Measurements from ENCODE around the gene PLXNC1.

PLXNC1 gene

DNA sequence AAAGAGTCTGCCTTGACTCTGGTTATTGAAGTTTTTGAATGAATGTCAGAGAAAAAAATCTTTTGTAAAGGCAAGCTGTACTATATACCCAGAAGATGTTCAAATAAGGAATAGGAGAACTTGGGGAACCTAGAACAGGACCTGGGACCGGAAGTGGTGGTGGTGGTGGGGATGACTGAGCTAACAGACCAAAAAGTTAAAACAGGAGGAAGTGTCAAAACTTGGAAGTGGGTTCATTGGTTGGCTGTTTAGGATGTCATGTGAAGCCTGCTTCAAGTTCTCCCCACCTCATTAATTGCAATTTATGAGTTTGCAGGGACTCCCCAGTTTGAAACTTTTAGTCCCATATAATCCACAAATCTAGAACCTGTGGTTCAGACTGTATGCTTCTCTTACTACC, 26.2 kb downstream of the PLXNC1 start:
- H3K4me3 ChIP-seq (ENCODE audit: low read length), result peak overlapping the region; percentile 35; the same call in 1 of the 2 replicates
- no peaks in the 10 kb centered on the region for H3K27me3 ChIP-seq (replicated peaks; ENCODE audit: insufficient read depth, low read length)
- H3F3A ChIP-seq (ENCODE audit: insufficient read depth, low read length), result peaks cover 50% of the 10 kb centered on the region
- no peaks in the 10 kb centered on the region for H3K9me2 ChIP-seq (replicated peaks; ENCODE audit: insufficient read depth, low read length)
- TF ChIP-seq, protein P1, sequence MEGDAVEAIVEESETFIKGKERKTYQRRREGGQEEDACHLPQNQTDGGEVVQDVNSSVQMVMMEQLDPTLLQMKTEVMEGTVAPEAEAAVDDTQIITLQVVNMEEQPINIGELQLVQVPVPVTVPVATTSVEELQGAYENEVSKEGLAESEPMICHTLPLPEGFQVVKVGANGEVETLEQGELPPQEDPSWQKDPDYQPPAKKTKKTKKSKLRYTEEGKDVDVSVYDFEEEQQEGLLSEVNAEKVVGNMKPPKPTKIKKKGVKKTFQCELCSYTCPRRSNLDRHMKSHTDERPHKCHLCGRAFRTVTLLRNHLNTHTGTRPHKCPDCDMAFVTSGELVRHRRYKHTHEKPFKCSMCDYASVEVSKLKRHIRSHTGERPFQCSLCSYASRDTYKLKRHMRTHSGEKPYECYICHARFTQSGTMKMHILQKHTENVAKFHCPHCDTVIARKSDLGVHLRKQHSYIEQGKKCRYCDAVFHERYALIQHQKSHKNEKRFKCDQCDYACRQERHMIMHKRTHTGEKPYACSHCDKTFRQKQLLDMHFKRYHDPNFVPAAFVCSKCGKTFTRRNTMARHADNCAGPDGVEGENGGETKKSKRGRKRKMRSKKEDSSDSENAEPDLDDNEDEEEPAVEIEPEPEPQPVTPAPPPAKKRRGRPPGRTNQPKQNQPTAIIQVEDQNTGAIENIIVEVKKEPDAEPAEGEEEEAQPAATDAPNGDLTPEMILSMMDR (IDR thresholded peaks at IDR 0.05; ENCODE audit: low read length), result no peak
- TF ChIP-seq EZH2phosphoT487 (IDR thresholded peaks at IDR 0.05; ENCODE audit: low read length), result no peak
- TF ChIP-seq EZH2 (optimal IDR thresholded peaks at IDR 0.05; ENCODE audit: low read depth, low read length), result no peak
- peak overlapping the region; percentile 72 for H3K9ac ChIP-seq (ENCODE audit: low read length)
- peaks cover 68% of the 10 kb centered on the region for H3K4me1 ChIP-seq (ENCODE audit: low read length)
- peaks cover 29% of the 10 kb centered on the region for H3K36me3 ChIP-seq (replicated peaks; ENCODE audit: insufficient read depth, low read length)
- DNase-seq, result peak; percentile 51
- peaks cover 65% of the 10 kb centered on the region for H3K79me2 ChIP-seq (ENCODE audit: low read length)
- no peak overlapping the region for H2AFZ ChIP-seq (ENCODE audit: low read length)
- peak overlapping the region; percentile 63 for H3K4me2 ChIP-seq (ENCODE audit: low read depth, low read length)
- no peaks in the 10 kb centered on the region for H4K20me1 ChIP-seq (ENCODE audit: insufficient read depth, low read length)
- H3K9me3 ChIP-seq (replicated peaks; ENCODE audit: insufficient read depth, low read length), result 0 out of 2 replicates have a peak, but pooled peaks cover 3% of the 10 kb centered on the region
- peak overlapping the region; percentile 95 for H3K27ac ChIP-seq (ENCODE audit: low read length)

DNA sequence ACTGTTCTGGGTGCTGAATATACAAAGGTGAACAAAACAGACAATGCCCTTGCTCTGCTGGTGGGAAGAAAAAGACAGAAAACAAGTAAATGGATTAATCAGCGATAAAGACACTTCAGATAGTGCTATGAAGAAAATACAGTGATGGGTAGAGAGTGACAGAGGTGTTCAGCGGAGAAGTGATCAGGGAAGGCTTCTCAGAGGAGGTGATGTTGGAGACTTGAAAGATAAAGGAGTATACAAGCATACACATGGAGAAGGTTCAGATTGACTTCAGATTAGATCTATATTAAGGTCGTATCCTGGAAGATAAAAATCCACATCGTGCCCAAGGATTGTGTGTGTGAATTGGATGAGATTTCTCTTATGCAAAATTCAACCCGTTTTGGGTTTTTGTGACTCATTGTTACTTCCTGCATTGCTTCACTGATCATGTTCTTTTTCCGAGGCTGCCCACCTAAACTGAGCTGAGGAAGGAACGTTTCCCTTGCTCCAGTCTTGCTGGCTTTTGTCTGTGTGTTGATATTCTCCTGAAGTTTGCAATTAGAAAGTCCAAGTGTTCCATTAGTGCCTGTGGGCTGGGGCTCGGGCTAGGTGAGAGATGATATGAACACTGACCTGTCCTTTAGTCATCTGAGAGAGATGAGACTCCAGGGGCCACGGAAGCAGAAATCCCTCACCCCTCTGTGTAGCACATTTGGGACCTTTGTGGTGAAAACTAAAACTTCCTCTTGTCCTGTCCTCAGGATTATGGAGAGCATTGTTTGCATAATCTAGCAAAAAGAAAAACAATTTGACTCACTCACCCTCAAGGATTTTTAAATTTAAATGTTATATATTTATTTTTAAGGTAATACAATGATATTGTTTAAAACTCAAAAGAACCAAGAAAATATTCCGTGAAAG, 27.6 kb downstream of the PLXNC1 start:
- Histone ChIP-seq H3F3A (ENCODE audit: insufficient read depth, low read length) (peaks cover 41% of the 10 kb centered on the region), H3K9ac (ENCODE audit: low read length) (no peak overlapping the region), H3K4me3 (ENCODE audit: low read length) (no peak overlapping the region), H3K9me2 (replicated peaks; ENCODE audit: insufficient read depth, low read length) (no peaks in the 10 kb centered on the region), H3K27me3 (replicated peaks; ENCODE audit: insufficient read depth, low read length) (no peaks in the 10 kb centered on the region), H3K36me3 (replicated peaks; ENCODE audit: insufficient read depth, low read length) (peaks cover 22% of the 10 kb centered on the region), H3K27ac (ENCODE audit: low read length) (no peak overlapping the region; the same call in 1 of the 2 replicates), H3K79me2 (ENCODE audit: low read length) (peaks cover 65% of the 10 kb centered on the region), H4K20me1 (ENCODE audit: insufficient read depth, low read length) (no peaks in the 10 kb centered on the region), H3K4me2 (ENCODE audit: low read depth, low read length) (0 out of 2 replicates have a peak overlapping the region, but pooled peaks have one; percentile 12), H2AFZ (ENCODE audit: low read length) (no peak overlapping the region), H3K4me1 (ENCODE audit: low read length) (peaks cover 59% of the 10 kb centered on the region), H3K9me3 (replicated peaks; ENCODE audit: insufficient read depth, low read length) (0 out of 2 replicates have a peak, but pooled peaks cover 3% of the 10 kb centered on the region)
- DNase-seq, result no peak
- TF ChIP-seq EZH2 (optimal IDR thresholded peaks at IDR 0.05; ENCODE audit: low read depth, low read length), result no peak
- TF ChIP-seq, protein P1 (IDR thresholded peaks at IDR 0.05; ENCODE audit: low read length), result no peak
- TF ChIP-seq EZH2phosphoT487 (IDR thresholded peaks at IDR 0.05; ENCODE audit: low read length), result no peak

DNA sequence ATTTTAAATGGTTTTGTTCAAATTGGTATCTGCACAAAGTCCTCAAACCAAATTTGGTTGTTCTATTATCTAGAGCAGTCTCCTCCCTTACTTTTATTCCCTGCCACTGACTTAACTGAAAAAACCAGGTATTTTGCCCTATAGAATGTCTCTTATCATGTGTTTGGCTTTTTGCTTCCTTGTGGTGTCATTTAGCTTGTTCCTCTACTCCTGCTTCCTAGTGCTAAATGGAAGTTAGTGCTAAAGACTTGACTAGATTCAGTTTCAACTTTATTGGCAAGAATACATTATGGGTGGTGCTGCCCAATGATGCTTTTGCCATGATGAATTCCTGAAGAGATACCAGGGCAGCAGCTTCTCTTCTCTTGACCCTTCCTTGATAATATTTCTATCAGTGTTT, 29.7 kb downstream of the PLXNC1 start:
- no peak overlapping the region for H3K27ac ChIP-seq (ENCODE audit: low read length)
- H3K4me1 ChIP-seq (ENCODE audit: low read length), result peaks cover 39% of the 10 kb centered on the region
- no peak overlapping the region for H3K9ac ChIP-seq (ENCODE audit: low read length)
- H3K79me2 ChIP-seq (ENCODE audit: low read length), result peaks cover 72% of the 10 kb centered on the region
- no peaks in the 10 kb centered on the region for H3K9me2 ChIP-seq (replicated peaks; ENCODE audit: insufficient read depth, low read length)
- H2AFZ ChIP-seq (ENCODE audit: low read length), result no peak overlapping the region
- no peak overlapping the region for H3K4me2 ChIP-seq (ENCODE audit: low read depth, low read length)
- no peaks in the 10 kb centered on the region for H3K27me3 ChIP-seq (replicated peaks; ENCODE audit: insufficient read depth, low read length)
- H3F3A ChIP-seq (ENCODE audit: insufficient read depth, low read length), result peaks cover 20% of the 10 kb centered on the region
- H3K4me3 ChIP-seq (ENCODE audit: low read length), result no peak overlapping the region
- peaks cover 24% of the 10 kb centered on the region for H3K36me3 ChIP-seq (replicated peaks; ENCODE audit: insufficient read depth, low read length)
- TF ChIP-seq EZH2 (optimal IDR thresholded peaks at IDR 0.05; ENCODE audit: low read depth, low read length), result no peak
- TF ChIP-seq EZH2phosphoT487 (IDR thresholded peaks at IDR 0.05; ENCODE audit: low read length), result no peak
- TF ChIP-seq, protein P1 (IDR thresholded peaks at IDR 0.05; ENCODE audit: low read length), result no peak
- no peak for DNase-seq
- H3K9me3 ChIP-seq (replicated peaks; ENCODE audit: insufficient read depth, low read length), result 0 out of 2 replicates have a peak, but pooled peaks cover 3% of the 10 kb centered on the region
- H4K20me1 ChIP-seq (ENCODE audit: insufficient read depth, low read length), result no peaks in the 10 kb centered on the region

Data from MM.1S (cell line).